ENCODE results near the gene ZNF175.

The ZNF175 gene

GRCh38 chr19:51641648-51642047 is 70.6 kb downstream of the ZNF175 start:
- no peak overlapping the region for H3K27ac ChIP-seq (ENCODE audit: low read length, poor library complexity, severe bottlenecking)
- H3K4me2 ChIP-seq (ENCODE audit: low read length, poor library complexity, severe bottlenecking), result no peak overlapping the region
- H2BK12ac ChIP-seq (ENCODE audit: low read length in 2 of 2), result no peak overlapping the region
- no peaks in the 10 kb centered on the region for H3K79me1 ChIP-seq (replicated peaks; ENCODE audit: low read length, poor library complexity, severe bottlenecking)
- peaks cover 3% of the 10 kb centered on the region for H3K9me3 ChIP-seq (ENCODE audit: control insufficient read depth, low read length)
- no peak overlapping the region for H4K91ac ChIP-seq (ENCODE audit: low read length)
- no peak overlapping the region for H2AFZ ChIP-seq (ENCODE audit: low read depth, low read length)
- H2BK120ac ChIP-seq (ENCODE audit: low read depth, low read length), result no peak overlapping the region
- H3K18ac ChIP-seq (ENCODE audit: low read depth in 1 of 2, low read length in 2 of 2), result no peak overlapping the region
- peaks cover 0 to 34% of the 10 kb centered on the region in 2 experiments for H3K27me3 ChIP-seq (ENCODE audit: control insufficient read depth in 1 of 2, insufficient read depth in 1 of 2, low read length in 2 of 2)
- H3K14ac ChIP-seq (ENCODE audit: low read length in 2 of 2), result no peak overlapping the region
- no peak overlapping the region for H2BK15ac ChIP-seq (ENCODE audit: low read depth, poor library complexity, severe bottlenecking)
- no peak overlapping the region for H4K8ac ChIP-seq (ENCODE audit: low read length)
- H3K23ac ChIP-seq (ENCODE audit: low read length in 2 of 2), result no peak overlapping the region
- no peaks in the 10 kb centered on the region for H3K4me1 ChIP-seq (ENCODE audit: control insufficient read depth, insufficient read depth, low read depth, low read length)
- no peak for DNase-seq
- H3K9ac ChIP-seq (ENCODE audit: low read length), result no peak overlapping the region
- no peak overlapping the region for H3K4me3 ChIP-seq (ENCODE audit: insufficient read depth in 1 of 2, low read depth in 1 of 2, low read length in 2 of 2)
- H2AK5ac ChIP-seq (ENCODE audit: low read length, severe bottlenecking), result no peak overlapping the region
- no peak overlapping the region for H2BK5ac ChIP-seq (ENCODE audit: low read depth, low read length, poor library complexity, severe bottlenecking)
- H3K36me3 ChIP-seq (ENCODE audit: control insufficient read depth in 1 of 2, insufficient read depth in 2 of 2, low read depth in 1 of 2, low read length in 2 of 2), result no peaks in the 10 kb centered on the region
- H3K4ac ChIP-seq (ENCODE audit: low read depth in 1 of 2, low read length in 2 of 2), result no peak overlapping the region
